GM21526 (cell line): Measurements from ENCODE around the gene NOMO2.
"Not testable (repeated sequence)": the region's sequence is repeated elsewhere in the genome, so short reads cannot be mapped to it uniquely, and the experiment has no call there.

Experiments
- ATAC-seq: cut with Tn5 transposase; IDR thresholded peaks from one replicate; pipeline ENCODE4 v1.9.1; 2021; ENCODE audit warnings: moderate library complexity; ENCODE audit not compliant: unreplicated experiment, low FRiP score

The NOMO2 gene

GRCh38 chr16:18575945-18576344, 14.0 kb upstream of the NOMO2 start:
- ATAC-seq = not testable (repeated sequence)

- ATAC-seq = not testable (repeated sequence)
These were observed 13.5 kb upstream of the NOMO2 start for GRCh38 chr16:18575298-18575917.

GRCh38 chr16:18573887-18574286, 12.0 kb upstream of the NOMO2 start:
- not testable (repeated sequence) for ATAC-seq

- ATAC-seq = not testable (repeated sequence)
These were observed 11.1 kb upstream of the NOMO2 start for GRCh38 chr16:18572973-18573372.

GRCh38 chr16:18571307-18571850, 9.5 kb upstream of the NOMO2 start:
- ATAC-seq = not testable (repeated sequence)

GRCh38 chr16:18570529-18571306, 8.8 kb upstream of the NOMO2 start:
- not testable (repeated sequence) for ATAC-seq

- not testable (repeated sequence) for ATAC-seq
These were observed 1.3 kb downstream of the NOMO2 start for GRCh38 chr16:18560416-18561220.

GRCh38 chr16:18553671-18554070, 8.2 kb downstream of the NOMO2 start:
- ATAC-seq = not testable (repeated sequence)

- not testable (repeated sequence) for ATAC-seq
These were observed 14.5 kb downstream of the NOMO2 start for GRCh38 chr16:18547382-18547781.

GRCh38 chr16:18546853-18547252, 15.0 kb downstream of the NOMO2 start:
- not testable (repeated sequence) for ATAC-seq

GRCh38 chr16:18544232-18545081, 17.4 kb downstream of the NOMO2 start:
- ATAC-seq = not testable (repeated sequence)

GRCh38 chr16:18541912-18542311, 20.0 kb downstream of the NOMO2 start:
- ATAC-seq = not testable (repeated sequence)

- not testable (repeated sequence) for ATAC-seq
These were observed 24.9 kb downstream of the NOMO2 start for GRCh38 chr16:18537004-18537403.

GRCh38 chr16:18535519-18536168, 26.3 kb downstream of the NOMO2 start:
- ATAC-seq = not testable (repeated sequence)

- ATAC-seq = not testable (repeated sequence)
These were observed 27.6 kb downstream of the NOMO2 start for GRCh38 chr16:18534308-18534707.

GRCh38 chr16:18531323-18531722, 30.6 kb downstream of the NOMO2 start:
- not testable (repeated sequence) for ATAC-seq

GRCh38 chr16:18530329-18530728, 31.6 kb downstream of the NOMO2 start:
- ATAC-seq = not testable (repeated sequence)

- not testable (repeated sequence) for ATAC-seq
These were observed 35.4 kb downstream of the NOMO2 start for GRCh38 chr16:18526547-18526946.

GRCh38 chr16:18525882-18526482, 35.9 kb downstream of the NOMO2 start:
- not testable (repeated sequence) for ATAC-seq
